Measurements from ENCODE around the gene ZNF804A. TPM values are rescaled to one million over a fixed set of nuclear protein-coding genes. Genes with fewer than 3 reads are reported as not detected.

ZNF804A gene
- polyA plus RNA-seq, 3 donors, result 0.83 to 3.7 (median 1.8) TPM

GRCh38 chr2:184835398-184835715 lies 237.0 kb downstream of the ZNF804A start:
- no peaks in the 10 kb centered on the region for H3K4me1 ChIP-seq (ENCODE audit: control insufficient read depth in 1 of 2, insufficient read depth in 2 of 2, low read length in 2 of 2)
- H3K4me2 ChIP-seq (replicated peaks; ENCODE audit: extremely low read depth, low read length, poor library complexity, severe bottlenecking), result no peak overlapping the region
- no peaks in the 10 kb centered on the region for H4K20me1 ChIP-seq (ENCODE audit: insufficient read depth, low read length)
- no peak overlapping the region for H2AFZ ChIP-seq (ENCODE audit: insufficient read depth, low read depth, low read length, poor library complexity, severe bottlenecking)
- peaks cover 0 to 4% (median 0%) of the 10 kb centered on the region in 7 donors for H3K9me3 Mint-ChIP-seq
- no peak overlapping the region for H3K27ac ChIP-seq (ENCODE audit: low read depth in 1 of 2, low read length in 2 of 2)
- DNase-seq, result no peak
- intact Hi-C loops (cut with micrococcal nuclease), result no loop called here
- no peak overlapping the region for H3K27ac Mint-ChIP-seq
- no peaks in the 10 kb centered on the region for H3K79me2 ChIP-seq (ENCODE audit: insufficient read depth, low read length)
- H3K4me3 Mint-ChIP-seq, result no peak overlapping the region
- no peaks in the 10 kb centered on the region for H3K27me3 ChIP-seq (ENCODE audit: control insufficient read depth in 2 of 2, insufficient read depth in 2 of 2, low read length in 2 of 2)
- no peaks in the 10 kb centered on the region for H3K27me3 Mint-ChIP-seq (ENCODE audit: low read depth in 3 of 3)
- H3K36me3 Mint-ChIP-seq, result no peaks in the 10 kb centered on the region
- no peaks in the 10 kb centered on the region for H3K9me3 ChIP-seq (replicated peaks in 1 of 2; ENCODE audit: control insufficient read depth in 1 of 2, insufficient read depth in 1 of 2, low read length in 2 of 2)
- no peaks in the 10 kb centered on the region for H3K36me3 ChIP-seq (replicated peaks in 1 of 2; ENCODE audit: control insufficient read depth in 1 of 2, insufficient read depth in 2 of 2, low read length in 2 of 2)
- no peak for TF ChIP-seq CTCF (IDR thresholded peaks at IDR 0.05)
- no peak overlapping the region for H3K4me3 ChIP-seq (replicated peaks in 1 of 3; ENCODE audit: low read depth in 2 of 3, low read length in 3 of 3)
- no peak overlapping the region for H3K9ac ChIP-seq (ENCODE audit: insufficient read depth, low read length, poor library complexity, severe bottlenecking)
- no peaks in the 10 kb centered on the region for H3K4me1 Mint-ChIP-seq

DNA sequence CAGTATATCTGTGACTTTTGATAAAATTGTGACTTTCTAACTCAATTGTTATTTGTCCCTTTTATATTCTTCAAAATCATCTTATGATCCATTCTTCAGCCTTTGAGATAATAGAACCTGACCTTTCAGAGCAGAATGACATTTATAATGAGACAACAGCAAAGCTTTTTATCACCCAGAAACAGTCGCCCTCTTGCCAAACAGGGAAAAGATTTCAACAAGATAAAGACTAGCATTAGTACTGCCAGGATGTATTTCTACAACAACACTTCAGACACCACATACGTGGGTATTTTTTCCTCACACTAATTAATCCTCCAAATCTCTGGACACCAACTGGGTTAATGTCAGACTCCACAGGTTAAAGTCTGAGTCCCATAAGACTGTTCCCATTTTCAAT lies 249.0 kb downstream of the ZNF804A start:
- Histone ChIP-seq H2AFZ (ENCODE audit: insufficient read depth, low read depth, low read length, poor library complexity, severe bottlenecking) (no peak overlapping the region), H3K9me3 (replicated peaks in 1 of 2; ENCODE audit: control insufficient read depth in 1 of 2, insufficient read depth in 1 of 2, low read length in 2 of 2) (no peaks in the 10 kb centered on the region), H3K79me2 (ENCODE audit: insufficient read depth, low read length) (no peaks in the 10 kb centered on the region), H3K27ac (ENCODE audit: low read depth in 1 of 2, low read length in 2 of 2) (no peak overlapping the region), H3K4me3 (replicated peaks in 1 of 3; ENCODE audit: low read depth in 2 of 3, low read length in 3 of 3) (no peak overlapping the region), H3K4me2 (replicated peaks; ENCODE audit: extremely low read depth, low read length, poor library complexity, severe bottlenecking) (no peak overlapping the region), H3K4me1 (ENCODE audit: control insufficient read depth in 1 of 2, insufficient read depth in 2 of 2, low read length in 2 of 2) (no peaks in the 10 kb centered on the region), H3K27me3 (ENCODE audit: control insufficient read depth in 2 of 2, insufficient read depth in 2 of 2, low read length in 2 of 2) (no peaks in the 10 kb centered on the region), H4K20me1 (ENCODE audit: insufficient read depth, low read length) (no peaks in the 10 kb centered on the region), H3K36me3 (replicated peaks in 1 of 2; ENCODE audit: control insufficient read depth in 1 of 2, insufficient read depth in 2 of 2, low read length in 2 of 2) (no peaks in the 10 kb centered on the region), H3K9ac (ENCODE audit: insufficient read depth, low read length, poor library complexity, severe bottlenecking) (no peak overlapping the region)
- 100% methylated on average over 1 of the region's 2 CpGs for WGBS (ENCODE audit: insufficient coverage)
- DNase-seq, result no peak
- no peak overlapping the region for H3K27ac Mint-ChIP-seq
- intact Hi-C loops (cut with micrococcal nuclease), result no loop called here
- no peak for TF ChIP-seq CTCF (IDR thresholded peaks at IDR 0.05)
- peaks cover 0 to 6% (median 2%) of the 10 kb centered on the region in 7 donors for H3K9me3 Mint-ChIP-seq
- no peaks in the 10 kb centered on the region for H3K4me1 Mint-ChIP-seq
- no peak overlapping the region for H3K4me3 Mint-ChIP-seq
- no peaks in the 10 kb centered on the region for H3K27me3 Mint-ChIP-seq (ENCODE audit: low read depth in 3 of 3)
- no peaks in the 10 kb centered on the region for H3K36me3 Mint-ChIP-seq

Measured in CD14-positive monocyte (primary cell).